T-helper 22 cell (primary cell): Measurements from ENCODE around the gene ZSCAN32.

Experiments used
- DNase-seq: peaks from one replicate; pipeline ENCODE4 v3.0.0-alpha.2; 2020; ENCODE audit warnings: low read depth

Gene ZSCAN32

DNA sequence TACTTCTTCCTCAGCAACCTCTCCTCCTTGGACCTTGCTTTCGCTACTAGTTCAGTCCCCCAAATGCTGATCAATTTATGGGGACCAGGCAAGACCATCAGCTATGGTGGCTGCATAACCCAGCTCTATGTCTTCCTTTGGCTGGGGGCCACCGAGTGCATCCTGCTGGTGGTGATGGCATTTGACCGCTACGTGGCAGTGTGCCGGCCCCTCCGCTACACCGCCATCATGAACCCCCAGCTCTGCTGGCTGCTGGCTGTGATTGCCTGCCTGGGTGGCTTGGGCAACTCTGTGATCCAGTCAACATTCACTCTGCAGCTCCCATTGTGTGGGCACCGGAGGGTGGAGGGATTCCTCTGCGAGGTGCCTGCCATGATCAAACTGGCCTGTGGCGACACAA lies 44.7 kb downstream of the ZSCAN32 start:
- no peak for DNase-seq

DNA sequence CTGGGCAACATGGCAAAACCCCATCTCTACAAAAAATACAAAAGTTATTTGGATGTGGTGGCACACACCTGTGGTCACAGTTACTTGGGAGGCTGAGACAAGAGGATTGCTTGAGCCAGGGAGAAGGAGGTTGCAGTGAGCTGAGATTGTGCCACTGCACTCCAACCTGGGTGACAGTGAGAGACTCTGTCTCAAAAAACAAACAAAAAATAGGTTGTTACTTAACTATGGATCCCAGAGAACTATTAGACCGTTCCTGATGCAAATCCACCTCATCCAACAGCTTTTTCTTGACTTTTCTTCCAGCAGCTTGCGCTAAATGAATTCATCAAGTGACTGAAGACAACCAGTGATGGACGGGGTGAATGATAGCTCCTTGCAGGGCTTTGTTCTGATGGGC lies 45.2 kb downstream of the ZSCAN32 start, which contains the start of gene OR2C1:
TSS of gene OR2C1 (plus strand) at position 301 of the 400 bp plus-strand sequence. CDS start at position 353, 52 bp downstream.
- DNase-seq = no peak

DNA sequence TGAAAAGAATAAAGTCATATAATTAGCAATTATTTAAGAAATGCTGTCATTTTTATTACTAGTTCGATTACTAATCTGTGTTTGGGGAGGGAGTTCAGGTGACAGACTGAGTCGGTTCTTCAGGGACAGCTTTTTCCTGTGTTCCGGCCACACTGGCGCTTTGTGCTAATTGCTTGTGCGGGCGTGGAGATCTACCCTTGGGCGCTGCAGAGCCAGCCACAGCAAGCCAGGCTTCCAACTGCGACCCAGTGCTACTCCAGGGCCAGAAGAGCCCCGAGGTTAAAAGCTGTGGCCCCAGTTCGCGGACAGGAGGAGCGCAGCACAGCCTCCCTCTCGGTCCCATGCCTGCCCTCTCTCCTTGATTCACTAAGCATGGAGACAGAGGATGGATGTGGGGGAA lies 51.6 kb downstream of the ZSCAN32 start:
- no peak for DNase-seq

DNA sequence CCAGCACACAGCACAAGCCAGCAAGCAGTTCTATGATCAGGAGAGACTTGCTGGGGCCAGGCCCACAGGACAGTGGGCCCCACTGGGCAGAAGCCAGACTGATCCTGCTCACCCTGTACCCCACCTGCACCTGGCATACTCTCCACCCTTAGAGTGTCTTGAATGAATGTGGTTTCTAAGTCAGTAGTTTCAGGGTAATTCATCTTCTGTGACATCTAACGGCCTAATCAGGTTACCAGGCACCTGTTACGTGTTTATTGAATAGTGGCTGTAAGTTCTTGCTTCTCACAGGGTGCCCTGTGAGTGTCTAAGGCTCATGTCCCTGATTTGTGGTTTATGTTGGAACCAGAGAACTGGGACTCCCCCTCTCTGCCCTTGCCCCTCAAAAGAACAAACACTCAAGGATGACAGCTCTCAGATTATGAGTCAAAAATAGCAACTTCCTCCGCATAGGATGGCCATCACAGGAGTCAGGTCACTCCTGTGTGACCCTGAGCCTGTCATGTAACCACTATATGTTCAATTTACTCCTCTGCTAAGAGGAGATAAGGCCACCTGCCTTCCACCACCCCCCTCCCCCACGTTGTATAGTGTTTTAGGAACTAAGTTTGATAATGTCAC lies 52.1 kb downstream of the ZSCAN32 start:
- no peak for DNase-seq

DNA sequence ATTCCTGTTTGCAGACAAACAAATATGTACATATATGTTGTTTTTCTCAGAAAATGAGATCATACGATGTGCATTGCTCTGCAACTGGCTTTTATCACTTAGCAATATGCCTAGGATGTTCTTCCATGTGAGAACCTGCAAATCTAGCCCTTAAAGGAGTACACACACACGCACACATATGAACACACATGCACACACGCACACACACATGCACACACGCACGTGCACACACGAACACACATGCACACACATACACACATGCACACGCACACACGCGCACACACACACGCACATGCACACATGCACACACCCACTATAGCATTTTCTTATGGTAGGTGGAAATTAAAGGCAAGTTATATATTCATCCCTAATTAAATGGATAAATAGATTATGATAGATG lies 53.2 kb downstream of the ZSCAN32 start:
- DNase-seq = no peak

DNA sequence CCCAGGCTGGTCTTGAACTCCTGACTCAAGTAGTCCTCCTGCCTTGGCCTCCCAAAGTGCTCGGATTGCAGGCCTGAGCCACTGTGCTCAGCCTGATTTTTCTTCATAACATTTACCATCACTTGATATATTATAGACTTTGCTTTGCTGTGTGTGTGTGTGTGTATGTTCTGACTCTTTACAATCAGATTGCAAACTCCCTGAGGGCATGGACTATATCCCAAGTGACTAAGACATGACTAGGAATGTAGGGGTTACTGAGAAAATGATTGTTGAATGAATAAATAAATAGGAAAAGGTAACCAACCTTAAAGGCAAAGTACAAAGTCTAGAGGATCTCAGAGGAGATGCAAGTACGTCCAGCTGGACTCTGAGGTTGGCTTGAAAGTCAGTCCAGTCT lies 54.8 kb downstream of the ZSCAN32 start:
- DNase-seq = no peak
